PFSK-1 (cell line): ENCODE measurements around the gene DDX47.

ENCODE experiments used
- FOXP2 ChIP-seq: optimal IDR thresholded peaks from 2 replicates; pipeline ENCODE3; 2011; ENCODE audit warnings: borderline replicate concordance, control low read depth, inconsistent platforms; ENCODE audit not compliant: insufficient read depth; ENCODE audit errors: extremely low read length, extremely low read depth
- POLR2AphosphoS5 ChIP-seq: IDR thresholded peaks from 2 replicates; pipeline ENCODE4 v1.6.1; 2012; ENCODE audit warnings: low read depth, mild to moderate bottlenecking, control low read depth, low read length, moderate library complexity
- REST ChIP-seq, 2 experiments: IDR thresholded peaks; 2 replicates each; pipeline versions ENCODE4 v1.6.1 to v1.8.0; 2011 to 2012; ENCODE audit warnings: low read depth in 2 of 2, low read length in 2 of 2, control low read depth in 1 of 2, inconsistent platforms in 1 of 2, mild to moderate bottlenecking in 1 of 2, moderate library complexity in 1 of 2; ENCODE audit not compliant: insufficient read depth in 1 of 2
- SIN3A ChIP-seq: IDR thresholded peaks from 2 replicates; pipeline ENCODE4 v1.6.1; 2012; ENCODE audit warnings: mild to moderate bottlenecking, low read length, moderate library complexity, borderline replicate concordance; ENCODE audit not compliant: insufficient read depth
- TAF1 ChIP-seq: IDR thresholded peaks from 2 replicates; pipeline ENCODE4 v1.6.1; 2012; ENCODE audit warnings: low read length, control low read depth, borderline replicate concordance; ENCODE audit not compliant: insufficient read depth

DDX47 gene

GRCh38 chr12:12777092-12777491 lies 36.1 kb upstream of the DDX47 start:
- no peak for TF ChIP-seq REST (IDR thresholded peaks at IDR 0.05; ENCODE audit: insufficient read depth in 1 of 2, low read depth in 2 of 2, low read length in 2 of 2)
- TF ChIP-seq SIN3A: no peak
- TF ChIP-seq POLR2AphosphoS5: no peak

- TF ChIP-seq REST (IDR thresholded peaks at IDR 0.05; ENCODE audit: insufficient read depth in 1 of 2, low read depth in 2 of 2, low read length in 2 of 2): no peak
- no peak for TF ChIP-seq TAF1
- no peak for TF ChIP-seq FOXP2
- TF ChIP-seq SIN3A: no peak
- no peak for TF ChIP-seq POLR2AphosphoS5
Measured at GRCh38 chr12:12779007-12779406, 34.1 kb upstream of the DDX47 start.

- no peak for TF ChIP-seq SIN3A
- no peak for TF ChIP-seq REST (IDR thresholded peaks at IDR 0.05; ENCODE audit: insufficient read depth in 1 of 2, low read depth in 2 of 2, low read length in 2 of 2)
- TF ChIP-seq TAF1: no peak
- TF ChIP-seq POLR2AphosphoS5: no peak
- no peak for TF ChIP-seq FOXP2
Measured at GRCh38 chr12:12779529-12779928, 33.6 kb upstream of the DDX47 start.

- TF ChIP-seq FOXP2 (no peak), SIN3A (no peak), TAF1 (no peak), REST (IDR thresholded peaks at IDR 0.05; ENCODE audit: insufficient read depth in 1 of 2, low read depth in 2 of 2, low read length in 2 of 2) (no peak), POLR2AphosphoS5 (no peak)
Measured at GRCh38 chr12:12784116-12784515, 29.0 kb upstream of the DDX47 start.
